ENCODE measurements around the gene CADPS.

Gene CADPS

GRCh38 chr3:62710751-62711150, 164.5 kb downstream of the CADPS start:
- Histone ChIP-seq H3K27ac (no peak overlapping the region; the same call in 1 of the 2 replicates), H3K36me3 (no peaks in the 10 kb centered on the region), H3K4me3 (ENCODE audit: low read depth, low read length) (no peak overlapping the region), H3K9me3 (ENCODE audit: severe bottlenecking) (no peaks in the 10 kb centered on the region), H3K27me3 (ENCODE audit: insufficient read depth, low read depth, severe bottlenecking) (no peaks in the 10 kb centered on the region)
- no peak for DNase-seq
- TF ChIP-seq CTCF (IDR thresholded peaks at IDR 0.05; ENCODE audit: low read depth, low read length), result no peak

- Histone ChIP-seq H3K4me3 (ENCODE audit: low read depth, low read length) (no peak overlapping the region), H3K36me3 (peaks cover 5% of the 10 kb centered on the region), H3K27me3 (ENCODE audit: insufficient read depth, low read depth, severe bottlenecking) (no peaks in the 10 kb centered on the region), H3K27ac (peak overlapping the region; percentile 66), H3K9me3 (ENCODE audit: severe bottlenecking) (no peaks in the 10 kb centered on the region)
- DNase-seq, result peak; percentile 71
- TF ChIP-seq CTCF (IDR thresholded peaks at IDR 0.05; ENCODE audit: low read depth, low read length), result no peak
These were observed 166.4 kb downstream of the CADPS start for GRCh38 chr3:62708638-62709373.

- Histone ChIP-seq H3K27ac (no peak overlapping the region), H3K27me3 (ENCODE audit: insufficient read depth, low read depth, severe bottlenecking) (no peaks in the 10 kb centered on the region)
- TF ChIP-seq CTCF (IDR thresholded peaks at IDR 0.05; ENCODE audit: low read depth, low read length), result no peak
These were observed 169.5 kb downstream of the CADPS start for GRCh38 chr3:62705721-62706120.

GRCh38 chr3:62703451-62704167, 171.6 kb downstream of the CADPS start:
- no peaks in the 10 kb centered on the region for H3K9me3 ChIP-seq (ENCODE audit: severe bottlenecking)
- peaks cover 11% of the 10 kb centered on the region for H3K36me3 ChIP-seq
- no peak for DNase-seq
- no peak for TF ChIP-seq CTCF (IDR thresholded peaks at IDR 0.05; ENCODE audit: low read depth, low read length)
- no peaks in the 10 kb centered on the region for H3K27me3 ChIP-seq (ENCODE audit: insufficient read depth, low read depth, severe bottlenecking)
- H3K27ac ChIP-seq, result no peak overlapping the region
- H3K4me3 ChIP-seq (ENCODE audit: low read depth, low read length), result no peak overlapping the region

More at GRCh38 chr3:62705721-62706120, 169.5 kb downstream of the CADPS start:
- Histone ChIP-seq H3K4me3 (ENCODE audit: low read depth, low read length) (no peak overlapping the region), H3K9me3 (ENCODE audit: severe bottlenecking) (no peaks in the 10 kb centered on the region), H3K36me3 (peaks cover 11% of the 10 kb centered on the region)
- DNase-seq, result no peak

- H3K27me3 ChIP-seq (ENCODE audit: insufficient read depth, low read depth, severe bottlenecking), result no peaks in the 10 kb centered on the region
- TF ChIP-seq CTCF (IDR thresholded peaks at IDR 0.05; ENCODE audit: low read depth, low read length), result no peak
- DNase-seq, result no peak
- H3K27ac ChIP-seq, result no peak overlapping the region
- no peak overlapping the region for H3K4me3 ChIP-seq (ENCODE audit: low read depth, low read length)
- peaks cover 11% of the 10 kb centered on the region for H3K36me3 ChIP-seq
- no peaks in the 10 kb centered on the region for H3K9me3 ChIP-seq (ENCODE audit: severe bottlenecking)
These were observed 174.9 kb downstream of the CADPS start for GRCh38 chr3:62700357-62700756.

All from WERI-Rb-1 (cell line).